SJCRH30 (cell line): ENCODE data around the gene GTPBP6. TPM values are rescaled to one million over a fixed set of nuclear protein-coding genes. Genes with fewer than 3 reads are reported as not detected.
"Not testable (repeated sequence)": the region's sequence is repeated elsewhere in the genome, so short reads cannot be mapped to it uniquely, and the experiment has no call there.

ENCODE experiments used
- DNase-seq, 2 experiments: peaks; one replicate each; pipeline ENCODE4 v3.0.0-alpha.2; 2015 to 2020
- H3K27ac ChIP-seq: fragments of 250-450 bp; sonication (Bioruptor Pico); 2 replicates; pipeline ENCODE4 v1.5.1; 2020; ENCODE audit warnings: mild to moderate bottlenecking, moderate library complexity
- H3K27me3 ChIP-seq: fragments of 250-450 bp; sonication (Bioruptor Pico); 2 replicates; pipeline ENCODE4 v1.5.1; 2020; ENCODE audit warnings: mild to moderate bottlenecking, moderate library complexity
- H3K36me3 ChIP-seq: fragments of 250-450 bp; sonication (Bioruptor Pico); 2 replicates; pipeline ENCODE4 v1.5.1; 2020; ENCODE audit warnings: mild to moderate bottlenecking, moderate library complexity
- H3K4me1 ChIP-seq: fragments of 250-450 bp; sonication (Bioruptor Pico); 2 replicates; pipeline ENCODE4 v1.5.1; 2020; ENCODE audit warnings: mild to moderate bottlenecking, moderate library complexity
- H3K4me3 ChIP-seq: fragments of 250-450 bp; sonication (Bioruptor Pico); 2 replicates; pipeline ENCODE4 v1.5.1; 2020; ENCODE audit warnings: mild to moderate bottlenecking, moderate library complexity
- H3K9me3 ChIP-seq: fragments of 250-450 bp; sonication (Bioruptor Pico); replicated peaks from 2 replicates; pipeline ENCODE4 v1.5.1; 2020; ENCODE audit warnings: mild to moderate bottlenecking, moderate library complexity
- total RNA-seq: library from RNA; depleted of rRNA; stranded (reverse); fragments of >200 nt; shearing (Covaris generic); gene quantifications from 2 replicates; pipeline ENCODE4 v1.2.3, GENCODE V29; 2014

The GTPBP6 gene
- total RNA-seq, 1 experiment from 2014 or later = 29.6 TPM

- no peak for DNase-seq
- Histone ChIP-seq H3K4me3 (no peak overlapping the region), H3K9me3 (no peaks in the 10 kb centered on the region), H3K27ac (no peak overlapping the region), H3K36me3 (peaks cover 58% of the 10 kb centered on the region), H3K4me1 (no peaks in the 10 kb centered on the region), H3K27me3 (no peaks in the 10 kb centered on the region)
Measured at GRCh38 chrX:307261-308111, 11.1 kb downstream of the GTPBP6 start.

GRCh38 chrX:306614-307251 is 11.9 kb downstream of the GTPBP6 start:
- not testable (repeated sequence) for H3K9me3 ChIP-seq, H3K4me1 ChIP-seq, DNase-seq, H3K27me3 ChIP-seq, H3K27ac ChIP-seq, H3K4me3 ChIP-seq
- peaks cover 53% of the 10 kb centered on the region for H3K36me3 ChIP-seq

DNA sequence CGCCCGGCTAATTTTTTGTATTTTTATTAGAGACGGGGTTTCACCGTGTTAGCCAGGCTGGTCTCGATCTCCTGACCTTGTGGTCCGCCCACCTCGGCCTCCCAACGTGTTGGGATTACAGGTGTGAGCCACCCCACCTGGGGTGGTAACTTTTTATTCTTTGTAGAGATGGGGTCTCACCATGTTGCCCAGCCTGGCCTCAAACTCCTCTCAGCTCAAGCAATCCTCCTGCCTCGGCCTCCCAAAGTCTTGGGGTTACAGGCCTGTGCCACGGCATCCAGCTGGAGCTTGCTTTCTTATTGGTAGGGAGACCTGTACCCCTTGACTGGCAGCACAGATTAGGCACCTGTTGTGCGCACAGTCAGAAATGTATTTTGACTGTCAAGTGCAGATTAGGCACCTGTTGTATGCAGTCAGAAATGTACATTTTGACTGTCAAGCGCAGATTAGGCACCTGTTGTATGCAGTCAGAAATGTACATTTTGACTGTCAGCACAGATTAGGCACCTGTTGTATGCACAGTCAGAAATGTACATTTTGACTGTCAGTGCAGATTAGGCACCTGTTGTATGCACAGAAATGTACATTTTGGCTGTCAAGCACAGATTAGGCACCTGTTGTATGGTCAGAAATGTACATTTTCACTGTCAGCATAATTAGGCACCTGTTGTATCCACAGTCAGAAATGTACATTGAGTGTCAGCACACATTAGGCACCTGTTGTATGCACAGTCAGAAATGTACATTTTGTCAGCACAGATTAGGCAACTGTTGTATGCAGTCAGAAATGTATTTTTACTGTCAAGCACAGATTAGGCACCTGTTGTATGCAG is 12.6 kb downstream of the GTPBP6 start:
- not testable (repeated sequence) for H3K4me1 ChIP-seq, H3K27me3 ChIP-seq, H3K4me3 ChIP-seq, DNase-seq, H3K27ac ChIP-seq, H3K9me3 ChIP-seq
- peaks cover 45% of the 10 kb centered on the region for H3K36me3 ChIP-seq

DNA sequence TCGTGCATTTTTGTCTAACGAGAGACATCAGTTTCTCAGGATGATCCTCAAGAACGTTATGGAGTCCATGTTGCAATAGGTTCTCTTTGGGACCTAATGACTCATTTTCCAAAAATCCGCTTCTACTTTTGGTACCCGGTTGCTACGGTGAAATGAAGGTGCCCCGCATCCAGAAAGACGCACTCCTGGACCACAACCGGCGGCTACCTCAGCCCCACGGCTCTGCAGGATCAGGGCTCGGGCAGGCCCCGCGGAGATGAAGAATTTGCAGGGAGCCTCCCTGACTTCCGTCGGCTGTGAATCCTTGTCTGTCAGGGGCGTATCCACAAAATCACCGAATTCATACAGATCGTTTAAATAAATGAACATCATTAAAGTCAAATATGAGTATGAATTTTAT is 15.6 kb downstream of the GTPBP6 start:
- Histone ChIP-seq H3K9me3 (no peaks in the 10 kb centered on the region), H3K27ac (no peak overlapping the region), H3K4me3 (no peak overlapping the region), H3K27me3 (no peaks in the 10 kb centered on the region), H3K36me3 (peaks cover 30% of the 10 kb centered on the region), H3K4me1 (no peaks in the 10 kb centered on the region)
- no peak for DNase-seq

DNA sequence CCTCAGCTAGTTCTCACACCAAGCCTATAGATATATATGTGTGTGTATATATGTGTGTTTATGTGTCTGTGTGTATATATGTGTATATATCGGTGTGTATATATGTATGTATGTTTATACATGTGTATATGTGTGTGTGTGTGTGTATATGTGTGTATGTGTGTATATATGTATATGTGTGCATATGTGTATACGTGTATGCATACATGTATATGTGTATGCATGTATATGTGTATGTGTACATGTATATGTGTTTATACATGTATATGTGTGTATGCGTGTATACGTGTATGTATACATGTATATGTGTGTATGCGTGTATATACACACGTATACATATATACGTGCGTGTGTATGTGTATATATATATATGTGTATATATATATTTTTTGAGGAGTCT is 18.3 kb downstream of the GTPBP6 start:
- no peak overlapping the region for H3K27ac ChIP-seq
- H3K4me3 ChIP-seq = no peak overlapping the region
- no peaks in the 10 kb centered on the region for H3K4me1 ChIP-seq
- no peak for DNase-seq
- H3K9me3 ChIP-seq = no peaks in the 10 kb centered on the region
- H3K27me3 ChIP-seq = no peaks in the 10 kb centered on the region
- H3K36me3 ChIP-seq = peaks cover 17% of the 10 kb centered on the region

DNA sequence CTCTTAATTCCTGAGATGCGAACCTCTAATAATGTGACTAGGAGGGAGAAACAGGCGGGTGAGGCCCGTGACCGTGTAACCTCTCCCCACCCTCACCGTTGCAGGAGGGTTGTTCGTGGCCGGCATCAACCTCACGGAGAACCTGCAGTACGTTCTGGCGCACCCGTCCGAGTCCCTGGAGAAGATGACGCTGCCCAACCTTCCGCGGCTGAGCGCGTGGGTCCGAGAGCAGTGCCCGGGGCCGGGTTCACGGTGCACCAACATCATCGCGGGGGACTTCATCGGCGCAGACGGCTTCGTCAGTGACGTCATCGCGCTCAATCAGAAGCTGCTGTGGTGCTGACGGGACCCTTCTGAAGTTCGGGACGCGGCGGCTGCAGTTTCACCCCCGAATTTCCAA is 19.6 kb downstream of the GTPBP6 start:
- H3K4me1 ChIP-seq = no peaks in the 10 kb centered on the region
- peaks cover 15% of the 10 kb centered on the region for H3K36me3 ChIP-seq
- H3K9me3 ChIP-seq = no peaks in the 10 kb centered on the region
- H3K27me3 ChIP-seq = no peaks in the 10 kb centered on the region
- DNase-seq = no peak
- H3K4me3 ChIP-seq = no peak overlapping the region
- no peak overlapping the region for H3K27ac ChIP-seq

GRCh38 chrX:295136-295535 is 23.5 kb downstream of the GTPBP6 start:
- Histone ChIP-seq H3K9me3 (no peaks in the 10 kb centered on the region), H3K4me3 (no peak overlapping the region), H3K4me1 (no peaks in the 10 kb centered on the region), H3K36me3 (peaks cover 25% of the 10 kb centered on the region), H3K27me3 (no peaks in the 10 kb centered on the region), H3K27ac (no peak overlapping the region)
- DNase-seq = no peak

DNA sequence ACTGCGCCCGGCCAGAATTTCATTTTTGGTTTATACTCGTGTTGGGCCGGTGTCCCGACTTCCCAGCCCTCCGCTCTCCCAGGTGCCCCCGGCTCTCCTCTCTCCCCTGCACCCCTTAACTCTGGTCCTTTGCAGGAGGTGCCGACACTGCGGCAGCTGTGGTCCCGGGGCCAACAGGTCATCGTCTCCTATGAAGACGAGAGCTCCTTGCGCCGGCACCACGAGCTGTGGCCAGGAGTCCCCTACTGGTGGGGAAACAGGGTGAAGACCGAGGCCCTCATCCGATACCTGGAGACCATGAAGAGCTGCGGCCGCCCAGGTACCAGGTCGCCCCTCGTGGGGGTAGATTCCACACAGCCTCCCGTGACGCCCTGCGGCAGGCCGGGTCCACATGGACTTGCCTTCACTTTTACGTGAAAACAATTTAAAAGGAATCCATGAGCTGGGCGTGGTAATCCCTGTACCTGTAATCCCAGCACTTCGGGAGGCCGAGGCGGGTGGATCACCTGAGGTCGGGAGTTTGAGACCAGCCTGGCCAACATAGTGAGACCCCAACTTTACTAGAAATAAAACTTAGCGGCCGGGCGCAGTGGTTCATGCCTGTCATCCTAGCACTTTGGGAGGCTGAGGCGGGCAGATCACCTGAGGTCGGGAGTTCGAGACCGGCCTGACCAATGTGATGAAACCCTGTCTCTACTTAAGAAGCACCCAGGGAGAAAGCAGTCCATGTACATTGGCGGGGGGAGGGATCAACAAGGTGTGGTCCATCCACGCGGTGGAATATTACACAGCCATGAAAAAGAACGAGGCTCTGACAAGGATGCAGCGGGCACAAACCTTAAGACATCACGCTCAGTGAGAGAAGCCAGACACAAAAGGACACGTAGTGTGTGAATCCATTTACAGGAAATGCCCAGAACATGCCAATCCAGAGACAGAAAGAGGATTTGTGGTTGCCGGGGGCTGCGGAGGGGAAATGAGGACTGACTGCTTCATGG is 25.4 kb downstream of the GTPBP6 start:
- H3K4me3 ChIP-seq = no peak overlapping the region
- no peaks in the 10 kb centered on the region for H3K27me3 ChIP-seq
- peaks cover 33% of the 10 kb centered on the region for H3K36me3 ChIP-seq
- no peak overlapping the region for H3K27ac ChIP-seq
- no peaks in the 10 kb centered on the region for H3K4me1 ChIP-seq
- no peak for DNase-seq
- H3K9me3 ChIP-seq = no peaks in the 10 kb centered on the region

DNA sequence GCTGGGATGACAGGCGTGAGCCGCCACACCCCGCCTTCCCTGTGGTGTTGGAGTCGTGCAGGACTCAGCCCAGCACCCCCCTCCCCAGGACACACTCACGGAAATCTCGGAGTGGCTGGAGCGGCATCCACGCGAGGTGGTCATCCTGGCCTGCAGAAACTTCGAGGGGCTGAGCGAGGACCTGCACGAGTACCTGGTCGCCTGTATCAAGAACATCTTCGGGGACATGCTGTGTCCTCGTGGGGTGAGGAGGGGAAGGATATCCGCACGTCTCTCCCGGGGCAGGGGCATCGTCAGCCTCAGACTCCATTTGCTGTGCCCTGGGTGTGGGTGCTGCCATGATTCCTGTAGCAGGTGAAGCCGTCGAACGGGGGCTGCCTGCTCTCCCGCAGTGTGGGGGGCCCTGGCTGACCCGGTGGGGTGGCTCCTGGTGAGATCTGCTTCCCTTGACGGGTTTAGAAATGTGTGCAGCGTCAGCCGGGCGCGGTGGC is 27.1 kb downstream of the GTPBP6 start:
- H3K27ac ChIP-seq = no peak overlapping the region
- H3K4me3 ChIP-seq = no peak overlapping the region
- H3K4me1 ChIP-seq = no peaks in the 10 kb centered on the region
- H3K27me3 ChIP-seq = no peaks in the 10 kb centered on the region
- H3K36me3 ChIP-seq = peaks cover 32% of the 10 kb centered on the region
- DNase-seq = no peak
- H3K9me3 ChIP-seq = no peaks in the 10 kb centered on the region

GRCh38 chrX:290476-291166 is 28.0 kb downstream of the GTPBP6 start:
- Histone ChIP-seq H3K36me3 (peaks cover 27% of the 10 kb centered on the region), H3K4me3 (no peak overlapping the region), H3K4me1 (no peaks in the 10 kb centered on the region), H3K9me3 (no peaks in the 10 kb centered on the region), H3K27ac (no peak overlapping the region), H3K27me3 (no peaks in the 10 kb centered on the region)
- no peak for DNase-seq

DNA sequence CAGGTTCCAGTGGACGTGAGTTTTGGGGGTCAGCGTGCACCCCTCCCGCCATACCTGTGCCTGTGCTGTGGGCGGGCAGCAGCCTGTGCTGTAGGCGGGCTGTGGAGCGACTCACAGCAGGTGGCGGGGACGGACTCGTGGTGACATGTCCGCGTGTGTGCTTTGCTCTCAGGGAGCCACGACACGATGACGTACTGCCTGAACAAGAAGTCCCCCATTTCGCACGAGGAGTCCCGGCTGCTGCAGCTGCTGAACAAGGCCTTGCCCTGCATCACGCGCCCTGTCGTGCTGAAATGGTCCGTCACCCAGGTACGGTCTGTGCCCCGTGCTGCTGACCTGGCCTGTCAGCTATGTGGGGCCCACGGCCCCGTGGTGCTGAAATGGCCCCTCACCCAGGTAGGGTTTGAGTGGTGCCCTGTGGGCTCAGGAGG is 30.0 kb downstream of the GTPBP6 start:
- no peaks in the 10 kb centered on the region for H3K27me3 ChIP-seq
- H3K4me1 ChIP-seq = no peaks in the 10 kb centered on the region
- H3K9me3 ChIP-seq = no peaks in the 10 kb centered on the region
- no peak overlapping the region for H3K27ac ChIP-seq
- H3K4me3 ChIP-seq = no peak overlapping the region
- H3K36me3 ChIP-seq = peaks cover 26% of the 10 kb centered on the region
- DNase-seq = no peak

GRCh38 chrX:287670-288069 is 30.9 kb downstream of the GTPBP6 start:
- Histone ChIP-seq H3K9me3 (no peaks in the 10 kb centered on the region), H3K27ac (no peak overlapping the region), H3K36me3 (peaks cover 17% of the 10 kb centered on the region), H3K4me3 (no peak overlapping the region), H3K27me3 (no peaks in the 10 kb centered on the region), H3K4me1 (no peaks in the 10 kb centered on the region)
- DNase-seq = no peak

GRCh38 chrX:285076-285677 is 33.4 kb downstream of the GTPBP6 start:
- DNase-seq = no peak
- Histone ChIP-seq H3K4me1 (no peaks in the 10 kb centered on the region), H3K36me3 (peaks cover 12% of the 10 kb centered on the region; the same call in 1 of the 2 replicates)

More at GRCh38 chrX:285076-285677, 33.4 kb downstream of the GTPBP6 start:
- no peak overlapping the region for H3K27ac ChIP-seq
- no peaks in the 10 kb centered on the region for H3K9me3 ChIP-seq
- H3K4me3 ChIP-seq = no peak overlapping the region
- no peaks in the 10 kb centered on the region for H3K27me3 ChIP-seq
